Measurements from ENCODE around the gene ZMYND15.

DNA sequence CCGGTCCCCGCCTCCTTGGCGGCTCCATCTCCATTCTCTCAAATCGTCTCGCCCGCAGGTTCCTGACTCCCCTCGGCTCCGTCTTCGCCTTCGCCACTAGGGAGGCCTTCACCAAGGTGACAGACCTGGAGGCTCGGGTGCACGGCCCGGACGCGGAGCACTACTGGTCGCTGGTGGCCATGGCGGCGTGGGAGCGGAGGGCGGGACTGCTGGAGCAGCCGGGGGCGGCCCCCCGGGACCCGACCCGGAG lies 50.0 kb downstream of the ZMYND15 start:
- TF ChIP-seq EZH2 (IDR thresholded peaks at IDR 0.05; ENCODE audit: low read length) = no peak
- TF ChIP-seq, protein P1, sequence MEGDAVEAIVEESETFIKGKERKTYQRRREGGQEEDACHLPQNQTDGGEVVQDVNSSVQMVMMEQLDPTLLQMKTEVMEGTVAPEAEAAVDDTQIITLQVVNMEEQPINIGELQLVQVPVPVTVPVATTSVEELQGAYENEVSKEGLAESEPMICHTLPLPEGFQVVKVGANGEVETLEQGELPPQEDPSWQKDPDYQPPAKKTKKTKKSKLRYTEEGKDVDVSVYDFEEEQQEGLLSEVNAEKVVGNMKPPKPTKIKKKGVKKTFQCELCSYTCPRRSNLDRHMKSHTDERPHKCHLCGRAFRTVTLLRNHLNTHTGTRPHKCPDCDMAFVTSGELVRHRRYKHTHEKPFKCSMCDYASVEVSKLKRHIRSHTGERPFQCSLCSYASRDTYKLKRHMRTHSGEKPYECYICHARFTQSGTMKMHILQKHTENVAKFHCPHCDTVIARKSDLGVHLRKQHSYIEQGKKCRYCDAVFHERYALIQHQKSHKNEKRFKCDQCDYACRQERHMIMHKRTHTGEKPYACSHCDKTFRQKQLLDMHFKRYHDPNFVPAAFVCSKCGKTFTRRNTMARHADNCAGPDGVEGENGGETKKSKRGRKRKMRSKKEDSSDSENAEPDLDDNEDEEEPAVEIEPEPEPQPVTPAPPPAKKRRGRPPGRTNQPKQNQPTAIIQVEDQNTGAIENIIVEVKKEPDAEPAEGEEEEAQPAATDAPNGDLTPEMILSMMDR (optimal IDR thresholded peaks at IDR 0.05 in 1 of 3, IDR thresholded peaks at IDR 0.05 in 1 of 3, conservative IDR thresholded peaks at IDR 0.05 in 1 of 3; ENCODE audit: extremely low read depth in 1 of 3, insufficient read depth in 2 of 3, low read length in 3 of 3) = no peak

Data from keratinocyte (primary cell).